ENCODE results near the gene DMPK. TPM values are rescaled to one million over a fixed set of nuclear protein-coding genes. Genes with fewer than 3 reads are reported as not detected.
"Not testable (repeated sequence)": the region's sequence is repeated elsewhere in the genome, so short reads cannot be mapped to it uniquely, and the experiment has no call there.

Gene DMPK
- total and polyA plus RNA-seq, 5 donors from 2014 or later: 0.61 to 68.1 (median 1.5) TPM

- Mint-ChIP-seq H3K4me3 (no peak overlapping the region), H3K27ac (no peak overlapping the region), H3K36me3 (no peaks in the 10 kb centered on the region), H3K9me3 (no peaks in the 10 kb centered on the region), H3K4me1 (no peaks in the 10 kb centered on the region), H3K27me3 (no peaks in the 10 kb centered on the region)
- DNase-seq (no peak), ATAC-seq (ENCODE audit: low read depth in 2 of 2) (no peak)
- H3K4me1 ChIP-seq (ENCODE audit: control insufficient read depth, insufficient read depth, low read length, poor library complexity, severe bottlenecking): no peaks in the 10 kb centered on the region
- no peak overlapping the region for H3K4me3 ChIP-seq (ENCODE audit: low read depth, low read length)
- H3K27me3 ChIP-seq (ENCODE audit: control insufficient read depth, insufficient read depth, low read length): no peaks in the 10 kb centered on the region
- H3K9me3 ChIP-seq (ENCODE audit: control insufficient read depth in 2 of 2, low read length in 2 of 2): no peaks in the 10 kb centered on the region
- H3K27ac ChIP-seq (ENCODE audit: insufficient read depth, low read length, poor library complexity, severe bottlenecking): no peak overlapping the region
- H3K36me3 ChIP-seq (ENCODE audit: control insufficient read depth, insufficient read depth, low read length): no peaks in the 10 kb centered on the region
Observed at GRCh38 chr19:45757695-45758094, 24.6 kb downstream of the DMPK start.

DNA sequence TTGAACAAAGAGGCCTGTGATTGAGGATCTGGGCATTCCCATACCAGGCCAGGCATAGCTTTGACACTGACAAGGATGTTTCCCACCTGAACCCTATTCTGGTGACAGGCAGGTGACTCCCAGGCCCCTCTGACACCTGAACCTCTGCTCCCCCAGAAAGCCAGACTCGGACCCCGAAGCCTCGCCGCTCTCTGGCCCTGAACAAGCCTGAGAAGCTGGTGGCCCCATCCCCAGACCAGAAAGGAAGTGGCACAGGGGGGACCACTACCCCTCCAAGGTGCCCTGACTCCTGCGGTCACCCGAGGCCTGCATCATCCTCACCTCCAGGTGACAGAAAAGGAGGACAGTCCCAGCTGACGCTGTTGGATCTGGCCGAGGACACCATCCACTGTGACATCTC lies 28.0 kb downstream of the DMPK start:
- no peaks in the 10 kb centered on the region for H3K36me3 Mint-ChIP-seq
- H3K9me3 ChIP-seq (ENCODE audit: control insufficient read depth in 2 of 2, low read length in 2 of 2): no peaks in the 10 kb centered on the region
- H3K27ac Mint-ChIP-seq: no peak overlapping the region
- H3K27me3 Mint-ChIP-seq: no peaks in the 10 kb centered on the region
- no peaks in the 10 kb centered on the region for H3K4me1 ChIP-seq (ENCODE audit: control insufficient read depth, insufficient read depth, low read length, poor library complexity, severe bottlenecking)
- no peaks in the 10 kb centered on the region for H3K9me3 Mint-ChIP-seq
- H3K4me3 Mint-ChIP-seq: no peak overlapping the region
- no peaks in the 10 kb centered on the region for H3K27me3 ChIP-seq (ENCODE audit: control insufficient read depth, insufficient read depth, low read length)
- H3K4me3 ChIP-seq (ENCODE audit: low read depth, low read length): no peak overlapping the region
- no peaks in the 10 kb centered on the region for H3K4me1 Mint-ChIP-seq
- no peaks in the 10 kb centered on the region for H3K36me3 ChIP-seq (ENCODE audit: control insufficient read depth, insufficient read depth, low read length)
- DNase-seq (no peak), ATAC-seq (ENCODE audit: low read depth in 2 of 2) (no peak)
- H3K27ac ChIP-seq (ENCODE audit: insufficient read depth, low read length, poor library complexity, severe bottlenecking): no peak overlapping the region

- H3K27ac ChIP-seq (ENCODE audit: insufficient read depth, low read length, poor library complexity, severe bottlenecking): no peak overlapping the region
- H3K9me3 ChIP-seq (ENCODE audit: control insufficient read depth in 2 of 2, low read length in 2 of 2): no peaks in the 10 kb centered on the region
- no peaks in the 10 kb centered on the region for H3K4me1 ChIP-seq (ENCODE audit: control insufficient read depth, insufficient read depth, low read length, poor library complexity, severe bottlenecking)
- H3K27me3 ChIP-seq (ENCODE audit: control insufficient read depth, insufficient read depth, low read length): no peaks in the 10 kb centered on the region
- no peak overlapping the region for H3K4me3 ChIP-seq (ENCODE audit: low read depth, low read length)
- Mint-ChIP-seq H3K4me1 (no peaks in the 10 kb centered on the region), H3K4me3 (no peak overlapping the region), H3K27me3 (no peaks in the 10 kb centered on the region), H3K36me3 (no peaks in the 10 kb centered on the region), H3K9me3 (no peaks in the 10 kb centered on the region), H3K27ac (no peak overlapping the region)
- no peak for DNase-seq
- no peak for ATAC-seq (ENCODE audit: low read depth in 2 of 2)
- no peaks in the 10 kb centered on the region for H3K36me3 ChIP-seq (ENCODE audit: control insufficient read depth, insufficient read depth, low read length)
Observed at GRCh38 chr19:45753548-45753947, 28.7 kb downstream of the DMPK start.

- H3K36me3 Mint-ChIP-seq: no peaks in the 10 kb centered on the region
- no peaks in the 10 kb centered on the region for H3K36me3 ChIP-seq (ENCODE audit: control insufficient read depth, insufficient read depth, low read length)
- no peaks in the 10 kb centered on the region for H3K27me3 ChIP-seq (ENCODE audit: control insufficient read depth, insufficient read depth, low read length)
- H3K9me3 Mint-ChIP-seq: no peaks in the 10 kb centered on the region
- H3K4me3 Mint-ChIP-seq: peak overlapping the region in 1 of 4 donors; percentile 2
- H3K27me3 Mint-ChIP-seq: no peaks in the 10 kb centered on the region
- ATAC-seq (ENCODE audit: low read depth in 2 of 2) (no peak), DNase-seq (no peak)
- no peak overlapping the region for H3K27ac ChIP-seq (ENCODE audit: insufficient read depth, low read length, poor library complexity, severe bottlenecking)
- H3K27ac Mint-ChIP-seq: no peak overlapping the region
- H3K4me1 ChIP-seq (ENCODE audit: control insufficient read depth, insufficient read depth, low read length, poor library complexity, severe bottlenecking): no peaks in the 10 kb centered on the region
- H3K4me3 ChIP-seq (ENCODE audit: low read depth, low read length): no peak overlapping the region
- no peaks in the 10 kb centered on the region for H3K4me1 Mint-ChIP-seq
- H3K9me3 ChIP-seq (ENCODE audit: control insufficient read depth in 2 of 2, low read length in 2 of 2): no peaks in the 10 kb centered on the region
Observed at GRCh38 chr19:45752639-45753038, 29.7 kb downstream of the DMPK start.

DNA sequence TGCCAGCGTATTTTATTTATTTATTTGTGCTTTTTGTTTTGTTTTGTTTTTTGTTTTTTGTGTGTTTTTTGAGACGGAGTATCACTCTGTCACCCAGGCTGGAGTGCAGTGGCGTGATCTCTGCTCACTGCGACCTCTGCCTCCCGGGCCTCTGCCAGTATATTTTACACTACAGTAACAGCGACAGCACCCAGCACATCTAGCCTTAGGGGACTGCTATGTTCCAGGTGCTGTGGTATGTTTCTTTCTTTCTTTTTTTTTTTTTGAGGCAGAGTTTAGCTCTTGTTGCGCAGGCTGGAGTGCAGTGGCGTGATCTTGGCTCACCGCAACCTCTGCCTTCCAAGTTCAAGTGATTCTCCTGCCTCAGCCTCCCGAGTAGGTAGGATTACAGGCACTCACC lies 30.8 kb downstream of the DMPK start:
- not testable (repeated sequence) for H3K36me3 ChIP-seq (ENCODE audit: control insufficient read depth, insufficient read depth, low read length); H3K4me1 ChIP-seq (ENCODE audit: control insufficient read depth, insufficient read depth, low read length, poor library complexity, severe bottlenecking); H3K4me1 Mint-ChIP-seq; H3K27me3 Mint-ChIP-seq; H3K27ac ChIP-seq (ENCODE audit: insufficient read depth, low read length, poor library complexity, severe bottlenecking); H3K4me3 ChIP-seq (ENCODE audit: low read depth, low read length); H3K4me3 Mint-ChIP-seq; H3K9me3 ChIP-seq (ENCODE audit: control insufficient read depth in 2 of 2, low read length in 2 of 2); H3K36me3 Mint-ChIP-seq; DNase-seq; ATAC-seq (ENCODE audit: low read depth in 2 of 2); H3K9me3 Mint-ChIP-seq; H3K27ac Mint-ChIP-seq; H3K27me3 ChIP-seq (ENCODE audit: control insufficient read depth, insufficient read depth, low read length)

- Mint-ChIP-seq H3K27ac (peak overlapping the region in 1 of 3 donors; percentile 15), H3K36me3 (no peaks in the 10 kb centered on the region), H3K4me1 (no peaks in the 10 kb centered on the region), H3K4me3 (no peak overlapping the region), H3K9me3 (no peaks in the 10 kb centered on the region), H3K27me3 (peaks cover 19% of the 10 kb centered on the region)
- Histone ChIP-seq H3K27me3 (ENCODE audit: control insufficient read depth, insufficient read depth, low read length) (no peaks in the 10 kb centered on the region), H3K4me1 (ENCODE audit: control insufficient read depth, insufficient read depth, low read length, poor library complexity, severe bottlenecking) (no peaks in the 10 kb centered on the region), H3K36me3 (ENCODE audit: control insufficient read depth, insufficient read depth, low read length) (no peaks in the 10 kb centered on the region), H3K27ac (ENCODE audit: insufficient read depth, low read length, poor library complexity, severe bottlenecking) (no peak overlapping the region), H3K4me3 (ENCODE audit: low read depth, low read length) (no peak overlapping the region), H3K9me3 (ENCODE audit: control insufficient read depth in 2 of 2, low read length in 2 of 2) (no peaks in the 10 kb centered on the region)
- ATAC-seq (ENCODE audit: low read depth in 2 of 2) (no peak), DNase-seq (no peak)
Observed at GRCh38 chr19:45747513-45747912, 34.8 kb downstream of the DMPK start.

GRCh38 chr19:45746866-45747265 lies 35.4 kb downstream of the DMPK start:
- Histone ChIP-seq H3K27ac (ENCODE audit: insufficient read depth, low read length, poor library complexity, severe bottlenecking) (no peak overlapping the region), H3K4me3 (ENCODE audit: low read depth, low read length) (no peak overlapping the region), H3K27me3 (ENCODE audit: control insufficient read depth, insufficient read depth, low read length) (no peaks in the 10 kb centered on the region), H3K4me1 (ENCODE audit: control insufficient read depth, insufficient read depth, low read length, poor library complexity, severe bottlenecking) (no peaks in the 10 kb centered on the region), H3K9me3 (ENCODE audit: control insufficient read depth in 2 of 2, low read length in 2 of 2) (no peaks in the 10 kb centered on the region), H3K36me3 (ENCODE audit: control insufficient read depth, insufficient read depth, low read length) (no peaks in the 10 kb centered on the region)
- Mint-ChIP-seq H3K36me3 (no peaks in the 10 kb centered on the region), H3K9me3 (no peaks in the 10 kb centered on the region), H3K27ac (peak overlapping the region in 1 of 3 donors; percentile 56), H3K4me3 (no peak overlapping the region), H3K4me1 (no peaks in the 10 kb centered on the region), H3K27me3 (peaks cover 19% of the 10 kb centered on the region)
- DNase-seq (no peak), ATAC-seq (ENCODE audit: low read depth in 2 of 2) (no peak)

DNA sequence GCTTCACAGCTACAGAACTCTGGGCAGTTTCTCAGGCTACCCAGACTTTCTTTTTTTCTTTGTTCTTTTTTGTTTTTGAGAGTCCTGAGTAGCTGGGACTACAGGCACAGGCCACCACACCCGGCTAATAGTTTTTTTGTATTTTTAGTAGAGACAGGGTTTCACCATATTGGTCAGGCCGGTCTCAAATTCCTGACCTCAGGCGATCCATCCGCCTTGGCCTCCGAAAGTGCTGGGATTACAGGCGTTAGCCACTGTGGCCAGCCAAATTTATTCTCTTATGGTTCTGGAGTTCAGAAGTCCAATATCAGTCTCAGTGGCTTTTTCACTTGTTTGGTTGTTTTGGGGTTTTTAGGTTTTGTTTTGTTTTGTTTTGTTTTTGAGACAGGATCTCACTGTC lies 36.7 kb downstream of the DMPK start:
- H3K9me3 Mint-ChIP-seq: no peaks in the 10 kb centered on the region
- peaks cover 19% of the 10 kb centered on the region for H3K27me3 Mint-ChIP-seq
- ATAC-seq (ENCODE audit: low read depth in 2 of 2): no peak
- no peak overlapping the region for H3K4me3 ChIP-seq (ENCODE audit: low read depth, low read length)
- H3K27ac Mint-ChIP-seq: no peak overlapping the region
- no peaks in the 10 kb centered on the region for H3K27me3 ChIP-seq (ENCODE audit: control insufficient read depth, insufficient read depth, low read length)
- DNase-seq: no peak
- no peaks in the 10 kb centered on the region for H3K4me1 ChIP-seq (ENCODE audit: control insufficient read depth, insufficient read depth, low read length, poor library complexity, severe bottlenecking)
- H3K27ac ChIP-seq (ENCODE audit: insufficient read depth, low read length, poor library complexity, severe bottlenecking): no peak overlapping the region
- H3K36me3 ChIP-seq (ENCODE audit: control insufficient read depth, insufficient read depth, low read length): no peaks in the 10 kb centered on the region
- H3K36me3 Mint-ChIP-seq: no peaks in the 10 kb centered on the region
- H3K4me1 Mint-ChIP-seq: no peaks in the 10 kb centered on the region
- no peaks in the 10 kb centered on the region for H3K9me3 ChIP-seq (ENCODE audit: control insufficient read depth in 2 of 2, low read length in 2 of 2)
- H3K4me3 Mint-ChIP-seq: no peak overlapping the region
